NOMO-1 (cell line): ENCODE measurements around the gene LHPP.

Experiments
- DNase-seq, 2 experiments: peaks; one replicate each; lab custom pipeline; 2025; ENCODE audit not compliant: unreplicated experiment in 2 of 2; lab: John Stamatoyannopoulos, UW

LHPP gene

DNA sequence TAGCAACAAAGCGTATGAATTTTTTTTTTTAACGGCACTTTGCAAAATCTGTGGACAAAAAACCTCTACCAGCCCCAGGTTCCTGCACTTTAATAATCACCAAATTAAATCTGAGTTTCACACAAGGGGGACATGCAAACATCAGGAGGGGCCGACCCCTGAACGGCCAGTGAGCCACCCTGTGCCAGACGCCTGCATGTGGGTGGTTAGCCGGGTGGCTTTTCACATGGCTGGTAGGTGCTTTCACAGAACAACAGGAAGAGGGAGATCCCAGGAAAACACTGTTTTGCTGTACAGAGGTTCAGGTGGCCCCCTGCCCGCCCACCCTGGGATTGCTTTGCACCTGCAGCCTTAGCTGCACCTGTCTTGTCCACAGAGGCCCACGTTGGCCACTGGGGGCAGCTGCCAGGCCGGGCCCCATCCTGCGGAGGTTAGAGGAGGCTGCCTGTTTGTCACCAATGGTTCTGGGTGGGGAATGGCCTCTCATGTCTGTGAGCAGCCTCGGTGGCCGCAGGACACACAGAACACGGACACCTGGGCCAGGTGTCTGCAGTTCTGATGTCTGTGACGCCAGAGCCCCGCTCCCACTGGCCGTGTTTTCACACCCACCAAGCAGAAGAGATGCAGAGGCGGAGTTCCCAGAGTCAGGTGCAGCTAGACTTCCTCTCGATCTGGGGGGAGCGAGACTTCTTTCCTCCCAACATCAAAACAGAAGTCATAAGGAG is 174.8 kb downstream of the LHPP start:
- no peak for DNase-seq

DNA sequence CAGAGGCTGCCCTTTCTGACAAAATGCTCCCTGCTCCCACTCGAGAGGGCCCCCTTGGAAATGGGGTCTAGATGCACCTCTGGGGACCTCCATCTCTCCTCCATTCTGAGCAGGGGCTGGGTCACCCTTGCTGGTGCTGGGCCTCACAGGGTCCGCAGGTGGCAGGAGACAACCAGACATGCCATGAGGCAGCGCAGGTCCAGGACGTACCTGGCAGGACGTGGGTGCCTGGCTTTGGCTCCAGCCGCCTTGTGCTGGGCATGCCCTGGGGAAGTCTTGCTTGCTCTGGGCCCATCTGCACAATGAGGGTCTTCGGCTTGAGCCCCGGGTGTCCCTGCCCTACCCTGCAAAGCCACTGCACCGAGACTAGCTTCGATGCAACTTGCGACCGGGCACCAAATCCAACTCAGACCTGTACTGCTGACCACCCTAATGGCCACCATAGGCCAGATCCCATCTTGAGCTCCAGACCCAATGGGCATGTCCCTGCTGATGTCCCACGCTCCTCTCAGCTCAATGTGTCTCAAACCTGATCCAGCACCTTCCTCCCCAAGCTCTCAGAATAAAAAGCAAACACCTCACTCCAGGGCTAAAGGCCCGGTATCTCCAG is 175.6 kb downstream of the LHPP start:
- no peak for DNase-seq

DNA sequence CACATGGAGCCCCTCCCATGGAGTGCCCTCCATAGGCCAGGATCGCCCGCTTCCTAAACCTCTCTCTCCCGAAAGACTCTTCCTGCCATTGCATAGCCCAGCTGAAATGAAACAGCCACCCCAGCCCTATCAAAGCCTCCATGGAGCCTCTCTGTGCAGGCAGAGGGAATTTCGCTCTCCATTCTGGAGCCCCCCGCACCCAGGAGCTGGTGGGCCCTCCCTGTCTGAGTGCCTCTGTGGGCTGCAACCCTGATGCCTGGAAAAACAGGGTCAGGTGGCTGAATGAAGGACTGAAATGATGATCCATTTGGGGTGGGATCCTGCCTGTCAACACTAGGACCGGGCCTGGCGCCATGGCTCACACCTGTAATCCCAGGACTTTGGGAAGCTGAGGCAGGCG is 176.1 kb downstream of the LHPP start:
- no peak for DNase-seq

DNA sequence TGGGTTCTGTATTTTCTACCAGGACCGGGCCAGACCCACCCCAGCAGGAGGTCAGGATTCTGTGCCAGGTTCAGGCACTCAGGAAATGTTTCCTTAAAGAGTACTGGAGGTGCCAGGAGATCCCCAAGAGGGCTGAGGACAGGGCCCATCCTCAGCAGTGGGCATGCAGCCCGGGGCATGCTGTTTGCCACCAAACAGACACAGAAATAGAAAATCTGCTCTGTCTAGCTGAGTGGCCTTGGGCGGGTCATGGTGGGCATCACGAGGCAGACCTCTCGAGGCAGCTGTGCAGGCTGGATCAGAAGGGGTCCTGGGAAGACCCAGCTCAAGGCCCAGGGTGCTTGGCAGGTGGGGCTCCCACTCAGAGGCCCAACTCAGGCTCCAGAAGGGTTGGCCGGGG is 177.6 kb downstream of the LHPP start:
- no peak for DNase-seq

DNA sequence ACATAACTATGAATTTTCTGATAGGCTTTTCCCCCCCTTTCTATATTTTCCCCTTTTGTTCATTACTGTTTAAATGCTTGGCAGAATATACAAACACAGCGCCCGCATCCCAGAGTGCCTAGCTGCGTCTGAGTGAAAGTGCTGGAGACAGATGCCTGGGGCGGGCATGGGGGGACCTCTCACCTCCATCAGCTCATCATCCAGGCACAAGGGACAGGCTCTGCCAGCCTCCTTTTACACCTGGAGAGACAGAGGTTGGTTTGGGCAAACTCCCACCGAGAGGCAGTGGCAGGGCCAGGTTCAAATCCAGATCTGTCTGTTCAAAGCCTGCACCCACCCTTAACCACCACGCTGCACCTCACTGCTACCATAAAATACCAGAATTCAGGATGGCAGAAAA is 178.0 kb downstream of the LHPP start:
- DNase-seq, result no peak

DNA sequence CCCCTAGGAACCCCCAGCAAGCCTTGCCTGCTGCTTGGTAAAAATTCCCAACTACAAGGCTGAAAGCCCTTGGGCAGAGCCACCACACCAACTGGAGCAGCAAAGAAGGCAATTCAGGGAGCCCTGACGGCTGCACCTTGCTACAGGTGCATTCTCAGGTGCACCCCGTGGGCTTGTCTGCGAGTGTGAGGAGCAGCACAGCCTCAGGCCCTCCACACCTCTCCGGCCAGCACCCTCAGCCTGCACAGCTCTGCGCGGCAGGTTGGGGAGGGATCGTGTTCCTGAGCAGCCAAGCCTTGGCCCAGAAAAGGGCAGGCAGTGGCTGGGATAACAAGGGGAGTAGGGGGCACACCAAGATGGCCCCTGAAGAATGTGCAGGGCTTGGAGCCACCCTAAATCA is 178.4 kb downstream of the LHPP start:
- no peak for DNase-seq

DNA sequence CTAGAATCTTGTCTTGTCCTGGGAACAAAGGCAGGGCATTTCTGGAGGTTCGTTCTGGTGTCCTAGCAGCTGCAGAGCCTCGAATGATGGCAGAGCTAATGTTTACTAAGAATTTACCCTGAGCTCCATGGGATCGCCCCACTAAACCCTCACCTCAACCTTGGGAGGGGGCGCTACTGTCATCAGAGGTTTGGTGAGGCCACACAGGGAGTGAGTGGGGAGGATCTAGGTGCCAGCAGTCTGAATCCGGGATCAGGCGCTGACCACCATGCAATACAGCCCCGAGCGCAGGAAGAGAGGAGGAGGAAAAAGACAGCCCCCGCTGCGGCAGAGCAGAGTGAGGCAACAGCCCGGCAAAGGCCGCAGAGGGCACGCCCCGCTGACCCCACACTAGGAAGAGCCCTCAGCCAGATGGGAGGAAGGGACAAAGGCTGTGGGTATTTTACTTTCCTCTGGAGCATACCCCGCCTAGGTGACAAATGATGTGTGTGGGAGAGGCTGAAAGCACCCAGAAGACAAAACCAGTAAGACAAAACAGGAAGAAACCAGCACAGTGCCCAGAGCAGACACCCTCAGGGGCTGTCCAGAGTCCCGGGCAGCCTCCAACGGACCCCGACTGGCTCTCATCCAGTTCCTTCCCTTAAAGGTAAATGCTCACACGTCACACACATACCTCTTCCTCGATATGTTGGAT is 179.1 kb downstream of the LHPP start:
- peak; percentile 32 to 53 for DNase-seq

DNA sequence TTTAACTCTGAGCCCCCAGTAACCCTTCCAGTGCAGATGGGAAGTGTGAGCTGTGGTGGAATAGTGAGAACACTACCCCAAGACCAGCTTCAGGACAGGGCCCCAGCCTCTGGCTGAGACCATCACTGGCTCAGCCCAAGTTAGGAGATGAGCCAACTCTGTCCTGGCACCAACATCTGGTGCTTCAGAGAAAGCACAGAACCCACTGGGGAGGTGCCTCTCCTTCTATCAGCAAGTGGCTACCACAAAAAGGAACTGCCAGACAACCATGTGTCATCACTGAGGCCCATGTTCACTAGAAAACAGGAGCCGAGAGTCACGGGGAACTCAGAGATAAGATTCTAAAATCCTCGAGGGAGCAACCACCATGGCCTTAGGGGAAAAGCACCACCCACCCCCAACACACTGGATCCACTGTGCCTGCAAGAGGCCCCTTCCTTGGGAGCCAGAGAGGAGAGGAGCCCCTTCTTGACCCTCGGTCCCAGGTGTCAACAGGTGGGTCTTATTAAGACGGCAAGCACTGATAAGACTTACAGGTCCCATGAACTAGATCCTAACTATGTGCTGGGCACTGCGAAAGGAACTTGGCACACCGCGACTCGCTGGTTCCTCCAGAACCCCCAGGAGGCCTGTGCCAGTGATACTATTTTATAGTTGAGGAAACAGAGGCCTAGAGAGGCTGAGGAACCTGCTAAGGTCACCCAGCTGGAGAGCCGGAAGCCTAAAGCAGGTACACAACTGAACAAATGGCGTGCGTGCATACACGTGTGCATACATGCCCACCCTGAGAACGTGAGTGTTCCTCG is 179.9 kb downstream of the LHPP start:
- DNase-seq, result peak; percentile 82 to 90

DNA sequence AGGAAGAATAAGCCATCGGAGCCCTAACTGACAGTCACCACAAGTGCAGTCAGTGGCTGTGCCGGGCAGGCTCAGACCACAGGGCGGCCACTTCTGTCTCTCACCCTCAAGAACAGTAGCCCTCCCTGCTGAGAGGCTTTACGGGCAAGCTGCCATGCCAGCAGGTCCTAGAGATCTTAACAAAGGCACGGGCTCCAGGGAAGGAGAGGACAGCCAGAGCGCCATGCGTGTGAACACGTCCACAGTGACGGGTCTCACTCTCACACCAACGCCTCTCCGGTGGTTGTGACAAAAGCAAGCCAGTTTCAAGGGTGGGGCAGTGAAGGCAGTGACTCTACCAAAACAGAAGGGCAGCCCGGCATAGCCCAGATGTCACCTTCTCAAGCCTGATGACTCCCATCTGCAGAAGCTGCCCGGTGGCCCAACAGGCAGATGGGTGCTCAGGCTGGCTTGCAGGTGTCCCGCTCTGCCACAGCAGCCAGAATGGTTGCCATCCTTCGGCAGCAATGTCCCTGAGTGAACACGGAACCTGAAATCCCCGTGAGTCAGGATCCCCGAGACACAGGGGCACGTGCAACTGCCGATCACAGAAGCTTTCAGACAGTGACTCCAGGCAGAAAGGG is 180.6 kb downstream of the LHPP start:
- DNase-seq, result no peak

DNA sequence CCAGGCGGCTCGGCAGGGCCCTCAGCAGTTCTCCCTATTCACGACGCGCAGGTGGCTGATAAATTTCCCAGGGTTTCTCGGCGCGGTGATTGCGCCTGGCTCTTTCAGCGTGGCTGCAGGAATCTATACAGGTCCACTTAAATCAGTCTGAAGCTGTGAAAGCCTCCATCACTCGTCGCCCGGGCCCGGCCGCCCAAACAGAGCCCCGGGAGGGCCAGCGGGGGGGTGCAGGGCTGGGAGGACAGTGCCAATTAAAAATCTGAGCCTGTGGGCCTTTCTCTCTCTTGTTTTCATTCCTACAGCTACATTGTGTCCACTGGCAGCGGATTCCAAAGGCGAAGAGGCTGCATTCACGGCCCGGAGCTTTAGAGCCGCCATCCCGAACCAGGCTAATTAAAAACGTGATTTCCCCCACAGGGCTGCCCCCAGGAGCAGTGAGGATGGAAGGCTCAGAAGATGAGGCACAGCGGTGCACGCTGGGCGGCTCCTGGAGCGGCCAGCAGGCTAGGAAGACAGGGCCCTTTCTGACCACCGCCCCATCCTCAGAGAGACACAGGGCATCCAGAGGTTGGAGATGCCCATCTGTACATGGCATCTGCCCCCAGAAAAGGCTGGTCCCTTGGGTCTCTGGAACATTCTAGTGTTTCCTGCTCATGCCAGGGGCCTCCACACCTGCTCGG is 181.8 kb downstream of the LHPP start:
- DNase-seq, result no peak

DNA sequence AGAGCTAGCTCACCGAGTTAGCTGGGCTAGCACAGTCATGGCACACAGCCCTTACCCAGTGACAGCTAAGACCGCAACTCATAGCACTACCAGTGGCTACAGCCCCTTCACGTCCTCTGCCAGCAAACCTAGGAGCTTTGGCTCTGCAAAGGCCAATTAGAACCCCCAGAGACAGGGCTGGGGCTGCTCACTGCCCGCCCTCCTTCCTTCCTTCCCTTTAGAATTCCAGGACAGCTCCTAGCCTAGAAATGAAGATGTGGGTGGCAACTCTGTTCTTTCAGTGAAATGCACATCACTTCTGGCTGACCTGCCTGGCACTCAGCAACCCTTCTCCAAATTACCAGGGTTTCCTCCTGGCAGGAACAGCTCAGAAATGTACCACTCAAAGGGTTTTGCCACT is 182.6 kb downstream of the LHPP start:
- no peak for DNase-seq

DNA sequence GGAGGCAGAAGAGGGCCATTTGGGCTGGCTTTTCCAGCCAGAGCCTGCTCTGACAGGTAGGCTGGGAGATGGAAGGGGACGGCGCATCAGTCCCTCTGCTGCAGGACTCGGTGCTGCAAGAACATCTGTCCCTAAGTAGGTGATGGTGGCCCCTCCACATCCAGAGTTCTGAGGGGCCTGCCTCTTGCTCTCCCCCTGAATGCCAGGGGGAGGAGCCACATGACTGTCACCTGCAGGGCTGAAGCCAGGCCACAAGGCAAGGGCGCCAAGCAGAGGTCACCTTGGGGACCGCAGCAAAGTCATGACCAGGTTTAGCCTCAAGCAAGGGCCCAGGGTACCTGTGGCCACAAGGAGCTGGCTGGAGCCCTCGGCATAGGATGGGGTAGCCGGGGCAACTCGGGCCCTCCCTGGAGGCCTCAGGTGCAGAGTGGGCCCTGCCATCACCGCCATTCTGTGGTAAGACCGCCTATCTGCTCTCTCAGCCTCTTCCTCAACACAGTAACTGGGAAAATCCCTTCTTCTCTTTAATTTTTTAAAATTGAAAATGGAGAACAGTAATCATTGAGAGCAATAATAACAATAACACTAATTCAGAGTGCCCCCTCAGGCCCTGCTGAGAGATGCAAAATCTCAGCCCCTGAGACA is 183.3 kb downstream of the LHPP start:
- no peak for DNase-seq

DNA sequence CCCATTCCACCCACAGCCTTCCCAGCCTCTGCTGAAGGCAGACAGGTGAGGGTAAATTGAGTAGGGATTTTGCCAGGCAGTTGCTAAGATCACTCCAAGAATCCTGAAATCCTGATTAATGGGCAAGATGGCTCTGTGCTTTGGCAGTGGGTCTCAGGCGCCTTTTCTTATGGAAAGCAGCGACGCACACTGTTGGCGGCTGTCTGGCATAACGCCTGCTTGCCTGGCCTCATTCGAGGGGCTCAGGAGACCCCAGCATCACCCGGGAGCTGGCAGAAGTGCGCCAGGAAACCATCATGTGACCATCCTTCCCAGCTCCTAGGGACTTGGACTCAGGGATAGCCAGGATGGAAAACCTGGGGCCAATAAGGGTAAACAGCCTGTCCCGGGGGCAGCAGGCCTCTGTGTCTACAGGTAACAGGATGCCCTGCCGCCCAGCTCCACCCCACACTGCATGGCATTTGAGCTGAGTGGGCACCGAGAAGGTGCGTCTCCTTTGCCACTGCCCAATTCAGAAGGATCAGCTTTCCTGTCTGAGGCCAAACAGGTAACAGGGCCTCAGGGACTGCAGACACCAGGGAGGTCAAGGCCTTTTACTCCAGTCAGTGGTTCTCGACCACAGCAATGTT is 184.0 kb downstream of the LHPP start:
- DNase-seq, result no peak

DNA sequence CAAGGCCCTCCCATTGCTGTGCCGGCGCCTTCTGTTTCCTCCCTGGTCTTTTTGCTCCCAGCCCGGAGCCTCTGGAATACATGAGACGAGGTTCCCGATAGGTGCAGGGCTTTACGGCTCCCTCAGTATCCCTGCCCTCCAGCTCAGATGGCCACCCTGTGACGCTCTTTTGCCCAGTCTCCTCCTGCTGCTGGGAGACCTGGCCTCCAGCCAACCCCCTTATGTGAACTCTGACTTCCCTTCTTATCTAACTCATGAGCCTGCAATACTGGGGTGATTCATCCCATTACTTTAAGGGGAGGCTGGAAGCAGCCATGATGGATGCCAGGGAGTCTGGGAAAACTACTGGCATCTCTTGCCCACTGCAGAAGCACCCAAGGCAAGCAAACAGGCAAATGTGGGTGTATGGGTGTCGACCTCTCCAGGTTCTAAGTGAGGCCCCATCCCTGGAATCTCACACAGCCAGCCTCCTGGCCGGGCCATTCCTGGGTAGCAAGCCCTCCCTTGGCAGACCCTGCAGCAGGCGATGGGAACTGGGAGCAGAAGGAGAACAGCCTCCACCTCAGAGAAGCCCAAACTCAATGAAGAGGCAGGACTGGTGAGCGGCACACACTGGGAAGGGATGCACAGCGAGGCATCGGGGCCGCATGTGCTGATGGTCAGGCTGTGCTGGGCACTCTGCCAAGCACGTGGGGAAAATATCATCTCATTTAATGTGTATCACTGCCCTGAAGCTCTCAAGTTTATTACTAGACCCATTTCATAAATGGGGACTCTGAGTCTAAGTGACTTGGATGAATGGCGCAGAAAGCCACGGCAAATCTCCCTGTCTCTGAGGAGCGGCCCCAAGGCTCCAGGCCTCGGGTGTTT is 185.1 kb downstream of the LHPP start:
- no peak for DNase-seq

DNA sequence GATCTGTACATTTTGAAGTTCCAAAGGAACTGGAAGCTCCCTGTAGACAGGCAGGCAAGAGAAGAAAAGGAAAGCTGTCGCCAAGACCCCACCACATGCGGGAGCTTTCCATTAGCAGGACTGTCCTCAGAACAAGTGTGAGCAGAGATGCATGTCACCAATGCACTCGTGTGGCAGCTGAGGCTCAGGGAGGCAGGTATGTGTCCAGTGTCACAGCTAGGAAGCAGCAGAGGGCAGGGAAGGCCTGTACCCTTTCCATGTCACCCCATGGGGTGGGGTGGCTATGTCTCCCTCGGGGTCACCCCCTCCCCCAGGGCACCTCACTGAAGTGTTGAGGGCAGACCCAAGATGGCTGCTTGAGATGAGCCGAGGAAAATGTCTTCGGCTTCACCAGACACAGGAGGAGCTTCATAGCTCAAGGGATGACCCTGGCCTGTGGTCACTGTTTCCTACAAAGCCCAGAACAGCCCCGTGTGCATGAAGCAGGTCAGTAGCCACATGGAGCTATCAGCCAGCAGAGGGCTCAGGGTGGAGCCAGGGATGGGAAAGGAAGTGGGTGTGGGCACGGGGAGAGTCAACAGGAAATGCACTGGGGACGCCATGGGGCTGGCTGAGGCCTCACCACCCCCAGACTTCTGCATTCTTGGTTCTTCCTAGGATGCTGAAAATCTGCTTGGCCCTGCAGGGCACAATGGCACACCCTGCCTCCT is 186.0 kb downstream of the LHPP start:
- peak; percentile 92 to 97 for DNase-seq

DNA sequence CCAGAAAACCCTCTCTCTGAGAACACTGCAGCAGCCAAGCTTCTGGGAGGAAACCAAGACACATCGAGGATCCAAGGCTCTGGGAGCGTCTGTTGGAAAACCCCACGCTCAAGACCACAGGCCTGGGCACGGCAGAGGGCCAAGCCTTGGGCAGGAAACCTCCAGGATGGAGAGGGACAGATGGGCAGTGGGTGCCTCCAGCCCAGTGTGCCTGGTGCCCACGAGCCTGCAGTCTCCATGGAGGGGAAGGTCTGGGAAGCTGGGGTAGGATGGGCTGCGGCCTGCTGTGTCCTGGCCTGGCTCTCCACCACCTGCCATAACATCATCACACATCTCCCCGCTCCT is 186.5 kb downstream of the LHPP start:
- DNase-seq, result no peak

DNA sequence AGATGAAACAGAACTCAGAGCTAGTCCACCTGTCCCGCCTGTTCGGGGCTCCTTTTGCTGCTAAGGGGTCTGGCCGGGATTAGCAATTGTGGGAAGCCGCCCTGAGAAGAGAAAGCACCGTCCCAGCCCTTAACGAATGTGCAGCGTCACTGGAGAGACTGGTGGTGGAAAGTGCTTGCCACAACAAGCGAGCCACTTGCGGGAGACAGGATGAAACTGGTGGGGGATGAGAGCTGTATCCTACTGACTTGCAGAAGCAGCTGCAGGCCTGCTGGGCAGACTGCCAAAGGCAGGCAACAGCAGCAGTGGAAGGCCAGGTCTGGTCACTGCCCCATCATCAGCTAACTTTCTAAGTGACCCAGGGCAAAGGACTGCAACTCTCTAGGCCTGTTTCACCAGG is 187.1 kb downstream of the LHPP start:
- peak; percentile 54 to 71 for DNase-seq

DNA sequence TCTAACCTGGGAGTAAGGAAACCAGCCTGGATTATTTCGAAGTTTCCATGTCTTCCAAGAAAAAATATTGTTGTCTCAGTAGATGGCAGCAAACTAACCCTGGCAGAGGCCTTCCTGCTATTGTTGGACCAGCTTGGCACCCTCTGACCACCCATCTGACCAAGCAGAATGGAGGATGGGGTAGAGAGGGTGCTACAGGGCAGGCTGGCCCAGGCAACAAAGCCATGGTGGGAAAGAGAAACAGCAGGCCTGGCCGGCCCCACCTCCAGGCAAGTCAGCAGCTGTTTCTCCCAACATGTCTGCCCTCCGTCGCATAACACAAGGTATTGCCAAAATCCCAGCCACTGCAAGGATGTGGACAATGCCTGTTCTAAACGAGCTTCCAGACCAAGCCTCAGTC is 187.6 kb downstream of the LHPP start:
- peak in 1 of 2 experiments; percentile 11 for DNase-seq
